Smooth muscle cell (in vitro differentiated cells): ENCODE data around the gene CALR. TPM values are rescaled to one million over a fixed set of nuclear protein-coding genes. Genes with fewer than 3 reads are reported as not detected.

Experiments used
- DNase-seq: peaks from one replicate; lab custom pipeline; 2025; ENCODE audit not compliant: unreplicated experiment; lab: John Stamatoyannopoulos, UW
- H2AFZ ChIP-seq: fragments of 200-600 bp; sonication (generic); 2 replicates; pipeline ENCODE4 v1.6.0; 2016; ENCODE audit warnings: antibody characterized with exemption, low read depth, mild to moderate bottlenecking
- H3F3A ChIP-seq: fragments of 200-600 bp; sonication (generic); 2 replicates; pipeline ENCODE4 v1.6.0; 2017; ENCODE audit warnings: antibody characterized with exemption, low read depth
- H3K27ac ChIP-seq: fragments of 200-600 bp; sonication (generic); 2 replicates; pipeline ENCODE4 v1.5.1; 2016; ENCODE audit warnings: low read depth, mild to moderate bottlenecking
- H3K27me3 ChIP-seq: fragments of 200-600 bp; sonication (generic); 2 replicates; pipeline ENCODE4 v1.6.1; 2016; ENCODE audit warnings: low read depth, mild to moderate bottlenecking
- H3K36me3 ChIP-seq: fragments of 200-600 bp; sonication (generic); 2 replicates; pipeline ENCODE4 v1.5.1; 2016; ENCODE audit warnings: low read depth
- H3K4me1 ChIP-seq: fragments of 200-600 bp; sonication (generic); 2 replicates; pipeline ENCODE4 v1.5.1; 2016; ENCODE audit warnings: low read depth
- H3K4me2 ChIP-seq: fragments of 200-600 bp; sonication (generic); 2 replicates; pipeline ENCODE4 v1.6.0; 2016; ENCODE audit warnings: mild to moderate bottlenecking
- H3K4me3 ChIP-seq: fragments of 200-600 bp; sonication (generic); 2 replicates; pipeline ENCODE4 v1.5.1; 2016; ENCODE audit warnings: mild to moderate bottlenecking
- H3K79me2 ChIP-seq: fragments of 200-600 bp; sonication (generic); 2 replicates; pipeline ENCODE4 v1.6.0; 2016; ENCODE audit warnings: low read depth, mild to moderate bottlenecking
- H3K9ac ChIP-seq: fragments of 200-600 bp; sonication (generic); 2 replicates; pipeline ENCODE4 v1.6.0; 2016; ENCODE audit warnings: low read depth
- H3K9me3 ChIP-seq: fragments of 200-600 bp; sonication (generic); replicated peaks from 2 replicates; pipeline ENCODE4 v1.5.1; 2016; ENCODE audit warnings: low read depth
- H4K20me1 ChIP-seq: fragments of 200-600 bp; sonication (generic); 2 replicates; pipeline ENCODE4 v1.6.0; 2016; ENCODE audit warnings: low read depth
- WGBS: methylation state at CpG from one replicate; pipeline ENCODE4 v1.1.7; 2016; ENCODE audit warnings: low lambda C conversion rate; 5-methylcytosine and 5-hydroxymethylcytosine counted together
- polyA plus RNA-seq: library from polyadenylated mRNA; unstranded; fragments of >200 nt; fragmentation: Nextera tagmentation; extraction: Ambion mirVana; gene quantifications from 2 replicates; pipeline ENCODE4 v1.2.1, GENCODE V29; 2016
- total RNA-seq: library from RNA; depleted of rRNA; stranded (reverse); fragments of >200 nt; gene quantifications from 2 replicates; pipeline ENCODE4 v1.2.3, GENCODE V29; 2014
- TF ChIP-seq, protein P1 (sequence below): fragments of 200-600 bp; sonication (generic); IDR thresholded peaks from 2 replicates; pipeline ENCODE4 v1.5.1; 2017; ENCODE audit warnings: borderline replicate concordance, mild to moderate bottlenecking, antibody characterized with exemption; ENCODE audit not compliant: insufficient read depth, poor library complexity, severe bottlenecking

Gene CALR
- total and polyA plus RNA-seq, 2 experiments from 2014 or later: 800 to 833 TPM

DNA sequence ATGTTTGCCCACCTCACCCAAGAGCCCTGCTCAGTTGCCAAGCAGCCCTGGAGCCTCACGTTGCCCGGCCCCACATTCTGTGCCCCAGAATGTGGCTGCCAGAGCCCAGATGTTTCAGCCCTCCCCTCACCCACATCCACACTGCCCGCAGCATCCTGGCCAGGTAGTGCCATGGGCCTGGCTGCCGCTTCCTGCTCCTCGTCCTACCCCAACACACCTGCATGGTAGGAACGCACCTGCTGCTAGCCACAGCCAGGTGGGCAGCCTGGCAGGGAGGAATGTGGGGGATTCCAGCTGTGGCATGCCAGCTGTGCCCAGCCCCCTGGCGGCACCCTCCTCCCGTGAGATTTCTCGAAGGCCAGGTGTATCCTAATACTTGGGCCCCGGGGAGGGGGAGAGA, 49.4 kb downstream of the CALR start:
- no peaks in the 10 kb centered on the region for H3F3A ChIP-seq
- no peaks in the 10 kb centered on the region for H4K20me1 ChIP-seq
- no peaks in the 10 kb centered on the region for H3K9me3 ChIP-seq
- no peak overlapping the region for H3K27ac ChIP-seq
- TF ChIP-seq, protein P1, sequence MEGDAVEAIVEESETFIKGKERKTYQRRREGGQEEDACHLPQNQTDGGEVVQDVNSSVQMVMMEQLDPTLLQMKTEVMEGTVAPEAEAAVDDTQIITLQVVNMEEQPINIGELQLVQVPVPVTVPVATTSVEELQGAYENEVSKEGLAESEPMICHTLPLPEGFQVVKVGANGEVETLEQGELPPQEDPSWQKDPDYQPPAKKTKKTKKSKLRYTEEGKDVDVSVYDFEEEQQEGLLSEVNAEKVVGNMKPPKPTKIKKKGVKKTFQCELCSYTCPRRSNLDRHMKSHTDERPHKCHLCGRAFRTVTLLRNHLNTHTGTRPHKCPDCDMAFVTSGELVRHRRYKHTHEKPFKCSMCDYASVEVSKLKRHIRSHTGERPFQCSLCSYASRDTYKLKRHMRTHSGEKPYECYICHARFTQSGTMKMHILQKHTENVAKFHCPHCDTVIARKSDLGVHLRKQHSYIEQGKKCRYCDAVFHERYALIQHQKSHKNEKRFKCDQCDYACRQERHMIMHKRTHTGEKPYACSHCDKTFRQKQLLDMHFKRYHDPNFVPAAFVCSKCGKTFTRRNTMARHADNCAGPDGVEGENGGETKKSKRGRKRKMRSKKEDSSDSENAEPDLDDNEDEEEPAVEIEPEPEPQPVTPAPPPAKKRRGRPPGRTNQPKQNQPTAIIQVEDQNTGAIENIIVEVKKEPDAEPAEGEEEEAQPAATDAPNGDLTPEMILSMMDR: no peak
- DNase-seq: no peak
- WGBS: 80% methylated on average over 10 of the region's 10 CpGs
- no peak overlapping the region for H3K9ac ChIP-seq
- H3K4me2 ChIP-seq: no peak overlapping the region
- no peak overlapping the region for H3K4me3 ChIP-seq
- H3K4me1 ChIP-seq: no peaks in the 10 kb centered on the region
- H2AFZ ChIP-seq: no peak overlapping the region
- H3K79me2 ChIP-seq: no peaks in the 10 kb centered on the region
- peaks cover 21% of the 10 kb centered on the region for H3K27me3 ChIP-seq
- H3K36me3 ChIP-seq: no peaks in the 10 kb centered on the region

DNA sequence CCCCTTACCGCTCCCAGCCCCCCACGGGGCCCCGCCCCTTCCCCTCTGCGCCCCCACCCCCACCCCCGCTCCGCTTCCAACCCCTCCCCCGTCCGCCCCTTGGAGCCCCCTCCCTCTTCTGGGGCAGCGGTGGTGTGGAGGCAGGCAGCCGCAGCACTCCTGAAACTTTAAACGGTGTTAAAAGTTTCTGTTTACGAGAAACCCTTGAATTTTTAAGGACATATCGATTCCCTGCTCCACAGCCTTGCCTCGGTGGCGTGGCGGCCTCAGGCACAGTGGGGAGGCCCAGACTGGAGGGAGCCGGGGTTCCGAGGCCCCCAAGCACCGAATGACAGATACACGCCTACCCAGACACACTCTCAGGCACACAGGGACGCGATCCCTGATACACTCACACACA, 52.0 kb downstream of the CALR start:
- H3K4me1 ChIP-seq: no peaks in the 10 kb centered on the region
- no peaks in the 10 kb centered on the region for H4K20me1 ChIP-seq
- 48% methylated on average over 19 of the region's 22 CpGs for WGBS
- TF ChIP-seq, protein P1: no peak
- H3K36me3 ChIP-seq: no peaks in the 10 kb centered on the region
- no peaks in the 10 kb centered on the region for H3K79me2 ChIP-seq
- no peak overlapping the region for H3K27ac ChIP-seq
- no peak overlapping the region for H3K9ac ChIP-seq
- DNase-seq: no peak
- H3F3A ChIP-seq: no peaks in the 10 kb centered on the region
- no peak overlapping the region for H2AFZ ChIP-seq
- H3K4me3 ChIP-seq: no peak overlapping the region
- no peak overlapping the region for H3K4me2 ChIP-seq
- H3K27me3 ChIP-seq: peaks cover 35% of the 10 kb centered on the region
- H3K9me3 ChIP-seq: no peaks in the 10 kb centered on the region

DNA sequence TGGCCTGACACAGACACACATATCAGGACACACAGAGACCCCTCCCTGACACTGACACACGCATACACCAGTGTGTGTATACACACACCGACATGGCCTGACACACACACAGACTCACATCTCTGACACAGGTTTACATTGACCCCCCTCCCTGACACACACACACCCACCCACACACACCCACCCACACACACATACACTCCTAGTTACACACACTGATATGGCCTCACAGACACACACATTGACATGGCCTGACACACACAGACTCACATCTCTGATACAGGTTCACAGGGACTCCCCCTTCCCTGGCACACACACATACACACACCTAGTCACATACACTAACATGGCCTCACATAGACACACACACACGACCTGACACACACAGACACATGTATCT, 52.4 kb downstream of the CALR start:
- Histone ChIP-seq H3F3A (no peaks in the 10 kb centered on the region), H3K9ac (no peak overlapping the region), H3K4me1 (no peaks in the 10 kb centered on the region), H2AFZ (no peak overlapping the region), H3K27ac (no peak overlapping the region), H3K9me3 (no peaks in the 10 kb centered on the region), H3K36me3 (no peaks in the 10 kb centered on the region), H3K27me3 (peaks cover 35% of the 10 kb centered on the region), H3K4me2 (no peak overlapping the region), H4K20me1 (no peaks in the 10 kb centered on the region), H3K79me2 (no peaks in the 10 kb centered on the region), H3K4me3 (no peak overlapping the region)
- TF ChIP-seq, protein P1: no peak
- 70% methylated on average over 3 of the region's 3 CpGs for WGBS
- DNase-seq: no peak

DNA sequence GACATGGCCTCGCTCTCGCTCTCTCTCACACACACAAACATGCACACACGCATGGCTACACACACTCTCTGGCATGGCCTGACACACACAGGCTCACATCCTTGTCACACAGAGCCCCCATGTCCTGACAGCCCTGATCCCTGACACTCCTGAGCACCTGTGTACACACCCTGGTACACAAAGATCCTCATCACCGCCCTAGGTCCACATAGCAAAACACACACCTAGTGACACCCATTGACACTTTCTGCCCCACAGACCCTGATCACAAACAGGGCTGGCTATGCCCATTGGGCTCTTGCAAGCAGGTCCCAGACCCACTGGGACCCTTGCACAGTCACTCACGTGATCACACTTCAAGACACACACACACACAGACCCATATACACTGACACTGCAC, 52.9 kb downstream of the CALR start:
- DNase-seq: no peak
- Histone ChIP-seq H3K9ac (no peak overlapping the region), H3K4me1 (no peaks in the 10 kb centered on the region), H3F3A (no peaks in the 10 kb centered on the region), H3K27ac (no peak overlapping the region), H4K20me1 (no peaks in the 10 kb centered on the region), H3K4me3 (no peak overlapping the region), H3K4me2 (no peak overlapping the region), H3K9me3 (no peaks in the 10 kb centered on the region), H2AFZ (no peak overlapping the region), H3K79me2 (no peaks in the 10 kb centered on the region), H3K36me3 (no peaks in the 10 kb centered on the region), H3K27me3 (peaks cover 40% of the 10 kb centered on the region)
- WGBS: 95% methylated on average over 5 of the region's 5 CpGs
- TF ChIP-seq, protein P1: no peak
